Endometrial microvascular endothelial cells (primary cell): ENCODE results near the gene SOCS6. TPM values are rescaled to one million over a fixed set of nuclear protein-coding genes. Genes with fewer than 3 reads are reported as not detected.

ENCODE experiments used
- in situ Hi-C: cut with HindIII; loops from 2 replicates; pipeline ENCODE4 v1.10.0; 2017; ENCODE audit warnings: low sequenced_read_pairs, low pct_unique_long_range_greater_than_20kb; ENCODE audit errors: inconsistent ontology term
- total RNA-seq: library from RNA; depleted of rRNA; stranded (reverse); fragments of >200 nt; gene quantifications from one replicate; pipeline ENCODE4 v1.2.3, GENCODE V29; 2015; ENCODE audit errors: inconsistent ontology term

SOCS6 gene
- total RNA-seq, 1 donor from 2014 or later, result 12.5 TPM

GRCh38 chr18:70372450-70373041 is 83.7 kb downstream of the SOCS6 start:
- in situ Hi-C loops, result no loop called here

DNA sequence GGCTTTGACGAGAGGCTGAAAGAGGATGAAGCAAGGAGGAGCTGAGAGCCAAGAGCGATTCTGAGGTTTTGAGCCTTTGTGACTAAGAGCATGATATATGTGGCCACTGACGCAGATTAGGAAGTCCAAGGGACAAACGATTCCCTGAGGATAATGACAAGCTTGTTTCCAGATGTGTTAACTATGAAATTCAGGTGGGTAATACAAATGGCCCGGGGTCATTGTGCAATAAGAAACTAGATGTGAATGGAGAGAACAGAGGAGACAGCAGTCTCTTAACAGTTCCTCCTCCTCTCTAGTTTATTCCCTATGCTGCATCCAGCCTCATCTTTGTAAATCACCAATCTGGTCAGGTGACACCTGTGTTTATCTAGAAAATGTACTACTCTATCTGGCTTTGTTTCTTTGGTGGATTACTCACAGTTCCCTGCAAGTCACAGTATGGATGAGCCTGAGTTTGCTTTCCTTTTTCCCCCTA is 84.2 kb downstream of the SOCS6 start:
- in situ Hi-C loops, result no loop called here

GRCh38 chr18:70374154-70374553 is 85.3 kb downstream of the SOCS6 start:
- in situ Hi-C loops, result no loop called here

GRCh38 chr18:70376137-70376913 is 87.5 kb downstream of the SOCS6 start:
- in situ Hi-C loops, result no loop called here

DNA sequence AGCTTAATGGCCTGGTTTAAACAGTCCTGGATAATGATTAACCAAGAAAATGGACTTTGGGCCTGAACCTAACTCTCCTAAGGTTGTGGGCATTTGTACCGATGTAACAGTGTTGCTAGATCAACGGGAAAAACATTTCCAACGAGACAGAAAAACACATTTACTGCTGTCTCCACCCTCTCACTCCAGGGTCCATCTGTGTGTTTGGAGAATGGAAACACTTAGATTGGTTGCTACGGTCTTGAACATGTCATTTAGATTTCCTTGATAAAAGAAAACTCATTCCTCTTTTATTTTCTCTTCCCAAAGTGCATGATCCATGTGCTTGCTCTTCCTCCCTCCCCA is 88.0 kb downstream of the SOCS6 start:
- in situ Hi-C loops, result no loop called here

DNA sequence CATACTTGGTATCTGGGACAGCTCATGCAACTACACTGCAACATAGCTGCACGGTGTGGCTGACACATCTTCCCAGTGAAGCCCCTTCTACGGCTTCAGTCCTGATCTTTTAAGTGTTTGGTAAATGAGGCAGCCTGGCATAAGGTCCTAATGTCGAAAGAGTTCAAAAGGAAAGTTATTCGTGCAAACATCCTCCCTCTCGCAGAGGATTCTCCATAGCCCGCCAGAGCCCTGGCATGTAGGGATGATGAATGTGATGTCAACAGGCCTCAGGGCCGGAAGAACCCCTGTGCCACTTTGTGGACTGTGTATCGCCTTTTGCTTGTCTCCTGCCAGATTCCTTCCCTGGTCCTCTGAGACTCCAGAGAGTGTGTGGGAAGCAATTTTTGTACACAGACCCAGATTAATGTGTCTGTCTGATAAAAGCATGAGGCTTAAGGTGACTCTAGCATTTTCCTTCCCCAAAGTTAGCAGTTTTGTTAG is 88.5 kb downstream of the SOCS6 start:
- in situ Hi-C loops, result no loop called here

DNA sequence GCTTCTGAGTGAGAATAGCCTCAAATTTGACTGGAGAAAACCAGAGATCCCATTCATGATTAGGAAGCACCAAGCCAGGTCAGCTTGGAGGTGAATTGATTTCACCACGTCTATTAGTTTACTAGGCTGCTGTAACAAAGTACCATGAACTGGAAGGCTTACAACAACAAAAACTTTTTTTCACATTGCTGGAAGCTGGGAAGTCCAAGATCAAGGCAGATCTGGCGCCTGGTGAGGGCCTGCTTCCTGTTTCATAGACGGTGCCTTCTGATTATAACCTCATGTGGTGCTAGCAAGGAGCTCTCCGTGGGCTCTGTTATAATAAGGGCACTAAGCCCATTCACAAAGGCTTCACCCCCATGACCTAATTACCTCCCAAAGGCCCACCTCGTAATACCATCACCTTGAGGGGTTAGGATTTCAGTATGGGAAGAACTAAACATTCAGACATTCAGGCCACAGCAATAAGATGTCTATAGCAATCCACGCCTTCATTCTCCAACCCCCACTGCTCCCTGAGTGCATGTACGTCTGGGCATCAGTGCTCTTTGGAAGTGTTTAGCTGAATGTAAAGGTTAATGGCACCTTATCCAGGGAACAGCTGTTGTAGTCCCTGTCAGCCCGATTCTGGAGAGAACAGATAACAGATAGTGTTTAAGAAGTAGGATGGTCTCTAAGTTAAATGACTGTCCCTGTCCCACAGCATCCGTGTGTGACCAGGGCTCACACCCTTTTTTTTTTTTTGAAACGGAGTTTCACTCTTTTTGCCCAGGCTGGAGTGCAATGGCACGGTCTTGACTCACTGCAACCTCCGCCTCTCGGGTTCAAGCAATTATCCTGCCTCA is 89.2 kb downstream of the SOCS6 start:
- in situ Hi-C loops, result no loop called here

Other genes with a start within 250 kb of the SOCS6 start
- gene RTTN, start 83.4 kb upstream of the SOCS6 start, total RNA-seq, result 26.1 TPM